Measurements from ENCODE around the gene TM4SF4. TPM values are rescaled to one million over a fixed set of nuclear protein-coding genes. Genes with fewer than 3 reads are reported as not detected.

TM4SF4 gene
- total and polyA plus RNA-seq, 12 donors, result not detected

GRCh38 chr3:149494022-149494758, 19.7 kb downstream of the TM4SF4 start:
- intact Hi-C loops (cut with DNase I), result loop anchor here in 6 of 10 donors (2.0 to 10.0 kb wide), 5 partner anchors 275 to 311 kb away; no protein-coding TSS in a partner anchor
- Histone ChIP-seq H3K4me3 (no peak overlapping the region), H3K27me3 (peaks cover 0 to 20% (median 0%) of the 10 kb centered on the region in 7 donors), H3K36me3 (no peaks in the 10 kb centered on the region), H3K9me3 (peaks cover 0 to 5% (median 0%) of the 10 kb centered on the region in 11 donors), H3K27ac (no peak overlapping the region), H3K4me1 (peaks cover 0 to 14% (median 0%) of the 10 kb centered on the region in 9 donors)
- DNase-seq (peak; percentile 35 to 65), ATAC-seq (peak in 5 of 8 donors; percentile 59 to 71 (median 62))
- 32 to 34% methylated on average over 11 of the region's 11 CpGs for WGBS, 2 donors
- peak; percentile 70 to 89 (median 80) for TF ChIP-seq CTCF (IDR thresholded peaks at IDR 0.05)

DNA sequence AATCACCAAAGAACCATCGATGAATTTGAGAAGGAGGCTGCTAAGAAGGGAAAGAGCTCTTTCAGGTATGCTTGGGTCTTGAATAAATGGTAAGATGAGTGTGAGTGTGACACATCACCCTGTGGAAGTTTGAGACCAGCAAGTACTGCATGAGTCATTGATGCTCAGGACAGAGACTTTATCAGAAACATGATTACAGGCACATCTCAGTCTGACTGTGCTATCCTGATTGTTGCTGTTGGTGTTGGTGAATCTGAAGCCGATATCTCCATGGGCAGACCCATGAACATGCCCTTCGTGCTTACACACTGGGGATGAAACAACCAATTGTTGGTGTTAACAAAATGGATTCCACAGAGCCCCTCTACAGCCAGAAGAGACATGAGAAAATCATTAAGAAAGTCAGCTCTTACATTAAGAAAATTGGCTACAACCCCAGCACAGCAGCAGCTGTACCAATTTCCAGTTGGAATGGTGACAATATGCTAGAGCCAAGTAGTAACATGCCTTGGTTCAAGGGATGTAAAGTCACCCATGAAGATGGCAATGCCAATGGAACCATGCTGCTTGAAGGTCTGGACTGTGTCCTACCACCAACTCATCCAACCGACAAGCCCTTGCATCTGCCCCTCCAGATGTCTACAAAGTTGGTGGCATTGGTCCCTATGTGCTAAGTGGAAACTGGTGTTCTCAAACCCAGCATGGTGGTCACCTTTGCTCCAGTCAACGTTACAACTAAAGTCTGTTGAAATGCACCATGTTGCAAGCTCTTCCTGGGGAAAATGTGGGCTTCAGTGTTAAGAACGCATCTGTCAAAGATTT, 20.5 kb downstream of the TM4SF4 start:
- 90 to 92% methylated on average over 6 of the region's 6 CpGs for WGBS, 2 donors
- TF ChIP-seq CTCF (IDR thresholded peaks at IDR 0.05), result no peak
- Histone ChIP-seq H3K27ac (no peak overlapping the region), H3K36me3 (no peaks in the 10 kb centered on the region), H3K4me3 (no peak overlapping the region), H3K4me1 (peaks cover 0 to 6% (median 0%) of the 10 kb centered on the region in 9 donors), H3K27me3 (peaks cover 0 to 20% (median 0%) of the 10 kb centered on the region in 7 donors), H3K9me3 (peaks cover 0 to 5% (median 0%) of the 10 kb centered on the region in 11 donors)
- intact Hi-C loops (cut with DNase I), result loop anchor here in 6 of 10 donors (2.0 to 10.0 kb wide), 5 partner anchors 274 to 310 kb away; no protein-coding TSS in a partner anchor
- ATAC-seq (no peak), DNase-seq (no peak)

- Histone ChIP-seq H3K4me3 (no peak overlapping the region), H3K4me1 (peaks cover 0 to 6% (median 0%) of the 10 kb centered on the region in 9 donors), H3K36me3 (no peaks in the 10 kb centered on the region), H3K27me3 (peaks cover 0 to 20% (median 0%) of the 10 kb centered on the region in 7 donors), H3K27ac (no peak overlapping the region), H3K9me3 (peaks cover 0 to 2% (median 0%) of the 10 kb centered on the region in 11 donors)
- no peak for TF ChIP-seq CTCF (IDR thresholded peaks at IDR 0.05)
- DNase-seq, result no peak
- ATAC-seq, result no peak
- WGBS, 2 donors, result 86 to 87% methylated on average over 6 of the region's 6 CpGs
- intact Hi-C loops (cut with DNase I), result loop anchor here in 5 of 10 donors (2.0 to 10.0 kb wide), 4 partner anchors 273 to 309 kb away; no protein-coding TSS in a partner anchor
Measured at GRCh38 chr3:149495581-149496125, 21.2 kb downstream of the TM4SF4 start.

DNA sequence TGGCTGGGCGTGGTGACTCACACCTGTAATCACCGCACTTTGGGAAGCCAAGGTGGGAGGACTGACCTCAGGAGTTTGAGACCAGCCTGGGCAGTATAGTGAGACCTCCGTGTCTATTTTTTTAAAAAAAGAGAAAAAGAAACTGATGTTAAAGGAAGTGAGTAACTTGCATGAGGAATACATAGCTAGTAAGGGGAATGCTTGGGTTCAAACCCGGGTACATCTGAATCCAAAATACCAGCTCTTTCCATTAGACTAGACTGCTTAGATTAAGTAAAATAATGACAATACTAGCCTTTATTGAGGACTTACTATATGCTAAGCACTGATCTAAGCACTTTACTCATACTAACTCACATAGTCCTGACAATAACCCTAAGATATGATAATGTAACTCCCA, 22.4 kb downstream of the TM4SF4 start:
- no peaks in the 10 kb centered on the region for H3K36me3 ChIP-seq
- intact Hi-C loops (cut with DNase I), result loop anchor here in 1 of 10 donors (10.0 kb wide), 1 partner anchor 308 kb away; no protein-coding TSS in a partner anchor
- DNase-seq (no peak), ATAC-seq (no peak)
- no peak for TF ChIP-seq CTCF (IDR thresholded peaks at IDR 0.05)
- no peak overlapping the region for H3K27ac ChIP-seq
- no peak overlapping the region for H3K4me3 ChIP-seq
- peaks cover 0 to 16% (median 0%) of the 10 kb centered on the region in 7 donors for H3K27me3 ChIP-seq
- 86 to 91% methylated on average over 4 of the region's 4 CpGs for WGBS, 2 donors
- H3K9me3 ChIP-seq, result no peaks in the 10 kb centered on the region
- peaks cover 0 to 6% (median 0%) of the 10 kb centered on the region in 9 donors for H3K4me1 ChIP-seq
